HG03280 (cell line): ENCODE results near the gene SLC7A4.

Experiments
- ATAC-seq: cut with Tn5 transposase; IDR thresholded peaks from one replicate; pipeline ENCODE4 v1.9.1; 2021; ENCODE audit warnings: mild to moderate bottlenecking, moderate library complexity; ENCODE audit not compliant: unreplicated experiment

SLC7A4 gene

GRCh38 chr22:20989323-20990138 is 42.8 kb downstream of the SLC7A4 start:
- ATAC-seq = no peak

GRCh38 chr22:20988573-20989322 is 43.6 kb downstream of the SLC7A4 start:
- no peak for ATAC-seq

- no peak for ATAC-seq
These were observed 45.0 kb downstream of the SLC7A4 start for GRCh38 chr22:20987375-20987774.

GRCh38 chr22:20986365-20986764 is 46.0 kb downstream of the SLC7A4 start:
- no peak for ATAC-seq

- ATAC-seq = no peak
These were observed 46.6 kb downstream of the SLC7A4 start for GRCh38 chr22:20985720-20986119.

- ATAC-seq = no peak
These were observed 49.1 kb downstream of the SLC7A4 start for GRCh38 chr22:20983081-20983771.

- no peak for ATAC-seq
These were observed 49.8 kb downstream of the SLC7A4 start for GRCh38 chr22:20982563-20982882.

GRCh38 chr22:20981787-20982562 is 50.4 kb downstream of the SLC7A4 start, which contains the start of gene LZTR1:
Gene LZTR1 (plus strand): TSS chr22:20982297. CDS start chr22:20982372, 75 bp downstream.
- peak; percentile 87 for ATAC-seq

GRCh38 chr22:20980938-20981722 is 51.2 kb downstream of the SLC7A4 start:
- ATAC-seq = no peak

GRCh38 chr22:20980523-20980922 is 51.8 kb downstream of the SLC7A4 start:
- no peak for ATAC-seq

GRCh38 chr22:20979940-20980453 is 52.4 kb downstream of the SLC7A4 start:
- no peak for ATAC-seq

GRCh38 chr22:20979243-20979809 is 53.0 kb downstream of the SLC7A4 start:
- no peak for ATAC-seq
